Chondrocyte (in vitro differentiated cells): ENCODE results near the gene B3GAT1. TPM values are rescaled to one million over a fixed set of nuclear protein-coding genes. Genes with fewer than 3 reads are reported as not detected.

Experiments used
- DNase-seq: peaks from one replicate; pipeline ENCODE4 v3.0.0; 2021; ENCODE audit warnings: mixed read lengths, low spot score
- H3K27ac Mint-ChIP-seq: one replicate; pipeline ENCODE4 v1.8.0; 2021; ENCODE audit warnings: mild to moderate bottlenecking, moderate library complexity, mixed read lengths; ENCODE audit not compliant: unreplicated experiment
- H3K27me3 Mint-ChIP-seq: 2 replicates; pipeline ENCODE4 v1.8.0; 2021; ENCODE audit warnings: low read depth, mixed read lengths
- H3K36me3 Mint-ChIP-seq: 2 replicates; pipeline ENCODE4 v1.8.0; 2021; ENCODE audit warnings: low read depth, mixed read lengths
- H3K4me1 Mint-ChIP-seq: 2 replicates; pipeline ENCODE4 v1.8.0; 2021; ENCODE audit warnings: low read depth, mild to moderate bottlenecking, mixed read lengths
- H3K4me3 Mint-ChIP-seq: one replicate; pipeline ENCODE4 v1.8.0; 2021; ENCODE audit warnings: mild to moderate bottlenecking, moderate library complexity, mixed read lengths; ENCODE audit not compliant: unreplicated experiment
- H3K9me3 Mint-ChIP-seq: 2 replicates; pipeline ENCODE4 v1.8.0; 2021; ENCODE audit warnings: low read depth, mixed read lengths
- total RNA-seq: library from RNA; stranded (reverse); gene quantifications from 3 replicates; pipeline ENCODE4 v1.2.1, GENCODE V29; 2021
- TF ChIP-seq, protein P1 (sequence below): fragments of 200-600 bp; sonication (generic); IDR thresholded peaks from 2 replicates; pipeline ENCODE4 v1.5.0; 2021; ENCODE audit warnings: antibody characterized with exemption, mild to moderate bottlenecking, moderate library complexity

The B3GAT1 gene
- total RNA-seq, 1 donor from 2014 or later = 0.37 TPM

DNA sequence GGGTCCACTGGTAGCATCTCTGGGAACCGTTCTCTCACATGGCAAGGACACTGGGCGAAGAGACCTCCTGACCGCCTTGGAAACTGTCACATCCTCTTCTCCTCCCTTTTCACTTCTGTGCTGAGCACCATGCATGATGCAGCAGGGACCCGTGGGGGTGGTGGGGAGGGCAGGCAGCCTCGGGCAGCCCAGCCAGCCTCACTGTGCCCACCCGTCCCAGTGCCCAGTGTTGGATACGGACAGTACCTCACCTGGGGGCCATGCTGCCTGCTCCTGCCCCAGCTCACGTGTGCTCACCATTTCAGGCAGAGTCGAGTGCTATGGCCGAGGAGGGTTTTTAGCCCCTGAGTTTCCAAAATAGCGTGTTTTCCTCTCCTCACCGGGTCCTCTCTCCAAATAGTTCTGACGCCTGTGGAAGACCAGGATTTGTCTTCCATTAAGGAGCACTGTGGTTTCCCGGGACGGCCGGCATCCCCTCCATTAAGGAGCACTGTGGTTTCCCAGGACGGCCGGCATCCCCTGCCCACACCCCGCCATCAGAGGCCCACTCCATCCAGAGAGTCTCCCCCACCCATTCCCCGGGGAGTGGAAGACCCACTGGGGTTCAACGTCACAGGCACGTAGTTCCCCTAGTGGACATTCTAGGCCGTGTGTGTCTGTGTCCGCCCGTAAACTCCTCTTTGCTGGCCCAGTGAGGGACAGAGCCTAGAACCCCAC lies 22.4 kb downstream of the B3GAT1 start:
- no peaks in the 10 kb centered on the region for H3K36me3 Mint-ChIP-seq
- H3K27me3 Mint-ChIP-seq = peaks cover 14% of the 10 kb centered on the region
- no peaks in the 10 kb centered on the region for H3K4me1 Mint-ChIP-seq
- TF ChIP-seq, protein P1, sequence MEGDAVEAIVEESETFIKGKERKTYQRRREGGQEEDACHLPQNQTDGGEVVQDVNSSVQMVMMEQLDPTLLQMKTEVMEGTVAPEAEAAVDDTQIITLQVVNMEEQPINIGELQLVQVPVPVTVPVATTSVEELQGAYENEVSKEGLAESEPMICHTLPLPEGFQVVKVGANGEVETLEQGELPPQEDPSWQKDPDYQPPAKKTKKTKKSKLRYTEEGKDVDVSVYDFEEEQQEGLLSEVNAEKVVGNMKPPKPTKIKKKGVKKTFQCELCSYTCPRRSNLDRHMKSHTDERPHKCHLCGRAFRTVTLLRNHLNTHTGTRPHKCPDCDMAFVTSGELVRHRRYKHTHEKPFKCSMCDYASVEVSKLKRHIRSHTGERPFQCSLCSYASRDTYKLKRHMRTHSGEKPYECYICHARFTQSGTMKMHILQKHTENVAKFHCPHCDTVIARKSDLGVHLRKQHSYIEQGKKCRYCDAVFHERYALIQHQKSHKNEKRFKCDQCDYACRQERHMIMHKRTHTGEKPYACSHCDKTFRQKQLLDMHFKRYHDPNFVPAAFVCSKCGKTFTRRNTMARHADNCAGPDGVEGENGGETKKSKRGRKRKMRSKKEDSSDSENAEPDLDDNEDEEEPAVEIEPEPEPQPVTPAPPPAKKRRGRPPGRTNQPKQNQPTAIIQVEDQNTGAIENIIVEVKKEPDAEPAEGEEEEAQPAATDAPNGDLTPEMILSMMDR = no peak
- no peak overlapping the region for H3K27ac Mint-ChIP-seq
- DNase-seq = no peak
- no peak overlapping the region for H3K4me3 Mint-ChIP-seq
- no peaks in the 10 kb centered on the region for H3K9me3 Mint-ChIP-seq

DNA sequence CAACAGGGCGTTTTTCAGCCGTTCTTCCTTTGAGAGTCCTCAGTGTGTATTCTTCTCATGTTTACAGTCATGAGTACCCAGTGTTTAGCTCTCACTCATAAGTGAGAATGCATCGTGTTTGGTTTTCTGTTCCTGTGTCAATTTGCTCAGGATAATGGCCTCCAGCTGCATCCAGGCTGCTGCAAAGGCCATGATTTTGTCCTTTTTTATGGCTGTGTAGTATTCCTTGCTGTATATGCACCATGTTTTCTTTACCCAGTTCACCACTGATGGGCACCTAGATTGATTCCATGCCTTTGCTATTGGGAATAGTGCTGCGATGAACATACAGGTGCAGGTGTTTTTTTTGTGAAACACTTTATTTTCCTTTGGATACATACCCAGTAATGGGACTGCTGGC lies 23.5 kb downstream of the B3GAT1 start:
- no peaks in the 10 kb centered on the region for H3K4me1 Mint-ChIP-seq
- H3K9me3 Mint-ChIP-seq = no peaks in the 10 kb centered on the region
- peaks cover 12% of the 10 kb centered on the region for H3K27me3 Mint-ChIP-seq
- TF ChIP-seq, protein P1 = no peak
- no peaks in the 10 kb centered on the region for H3K36me3 Mint-ChIP-seq
- no peak for DNase-seq
- H3K27ac Mint-ChIP-seq = no peak overlapping the region
- H3K4me3 Mint-ChIP-seq = no peak overlapping the region

DNA sequence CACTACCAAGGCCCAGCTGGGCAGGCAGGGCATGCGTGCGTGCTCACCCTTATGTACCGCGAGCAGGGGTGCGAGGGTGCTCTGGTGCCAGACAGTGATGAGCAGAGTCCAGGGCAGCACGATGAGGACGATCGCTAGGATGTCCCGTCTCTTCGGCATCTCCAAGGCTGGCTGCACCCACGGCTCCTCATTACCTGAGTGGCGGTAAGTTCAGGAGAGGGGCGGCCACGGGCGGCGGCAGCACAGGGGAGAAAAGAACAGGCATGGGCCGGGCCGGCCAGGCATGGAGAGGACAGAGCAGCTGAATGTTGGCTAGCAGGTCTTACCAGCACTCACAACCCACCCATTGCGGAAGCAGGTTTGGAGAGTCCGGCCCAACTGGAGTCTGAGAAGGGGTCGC lies 24.5 kb downstream of the B3GAT1 start:
- Mint-ChIP-seq H3K36me3 (no peaks in the 10 kb centered on the region), H3K27ac (no peak overlapping the region), H3K4me1 (no peaks in the 10 kb centered on the region), H3K4me3 (no peak overlapping the region), H3K27me3 (peaks cover 9% of the 10 kb centered on the region), H3K9me3 (no peaks in the 10 kb centered on the region)
- TF ChIP-seq, protein P1 = no peak
- no peak for DNase-seq

DNA sequence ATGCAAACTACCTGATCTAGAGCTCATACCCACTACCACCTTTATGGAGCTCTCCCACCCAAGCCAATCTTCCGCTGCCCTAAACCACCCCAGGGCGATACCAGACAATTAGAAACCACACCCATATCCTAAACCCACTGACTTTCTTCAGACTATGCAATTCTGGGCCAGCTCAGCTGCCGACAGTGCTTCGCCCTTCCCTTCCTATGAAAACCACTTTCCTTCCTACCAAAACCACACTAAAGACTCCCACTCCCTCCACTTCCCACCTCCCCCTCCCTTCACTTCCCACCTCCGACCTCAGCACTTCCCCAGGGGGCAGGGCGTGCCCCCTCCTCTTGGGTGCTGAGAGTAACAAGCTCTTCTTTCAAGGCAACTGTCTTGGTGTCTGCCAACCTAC lies 25.1 kb downstream of the B3GAT1 start:
- Mint-ChIP-seq H3K9me3 (no peaks in the 10 kb centered on the region), H3K4me1 (no peaks in the 10 kb centered on the region), H3K4me3 (no peak overlapping the region), H3K27ac (no peak overlapping the region), H3K27me3 (peaks cover 9% of the 10 kb centered on the region), H3K36me3 (no peaks in the 10 kb centered on the region)
- no peak for DNase-seq
- TF ChIP-seq, protein P1 = no peak

DNA sequence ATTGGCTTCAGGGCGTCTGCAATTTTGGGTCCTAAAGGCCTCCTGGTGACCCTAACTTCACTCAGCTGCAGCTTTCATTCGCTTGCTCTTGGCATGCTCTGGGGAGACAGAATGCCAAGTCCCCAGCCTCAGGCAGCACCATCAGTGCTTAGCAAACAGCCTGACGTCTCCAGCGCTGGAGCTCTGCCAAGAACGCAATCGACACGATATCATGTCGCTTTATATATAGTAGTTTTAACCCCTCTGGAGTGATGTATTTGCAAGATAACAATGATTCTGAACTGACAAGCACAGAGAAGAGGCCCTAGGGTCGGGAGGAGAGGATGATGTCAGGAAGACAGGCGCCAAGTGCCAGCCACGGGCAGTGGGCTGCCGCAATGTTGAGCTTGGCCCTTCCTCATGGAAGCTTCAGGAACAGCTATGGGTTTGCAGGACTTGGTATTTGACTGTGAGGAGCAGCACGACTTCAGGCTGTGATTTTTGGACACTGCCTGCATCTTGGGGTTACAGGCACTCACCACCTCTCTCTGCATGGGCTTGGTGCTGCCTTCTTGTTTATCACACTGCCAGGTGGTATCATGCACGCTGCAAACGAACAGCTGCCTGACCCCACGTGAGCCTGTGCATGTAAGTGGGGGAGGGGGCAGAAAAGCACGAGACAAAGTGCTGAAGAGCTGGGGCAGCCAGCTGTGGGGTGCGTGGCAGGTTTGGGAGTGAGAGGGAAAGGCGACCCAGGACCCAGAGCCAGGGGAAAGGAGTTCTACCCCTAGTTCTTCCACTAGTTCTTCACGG lies 26.1 kb downstream of the B3GAT1 start:
- TF ChIP-seq, protein P1 = no peak
- H3K9me3 Mint-ChIP-seq = no peaks in the 10 kb centered on the region
- H3K27me3 Mint-ChIP-seq = peaks cover 7% of the 10 kb centered on the region
- no peaks in the 10 kb centered on the region for H3K4me1 Mint-ChIP-seq
- H3K4me3 Mint-ChIP-seq = no peak overlapping the region
- H3K36me3 Mint-ChIP-seq = no peaks in the 10 kb centered on the region
- H3K27ac Mint-ChIP-seq = no peak overlapping the region
- no peak for DNase-seq
